Fibroblast of lung (primary cell): ENCODE results near the gene GRIK4. TPM values are rescaled to one million over a fixed set of nuclear protein-coding genes. Genes with fewer than 3 reads are reported as not detected.

Experiments
- DNase-seq, 2 donors: peaks; one replicate each; pipeline versions ENCODE4 v3.0.0 to v3.0.0-alpha.2; 2010; ENCODE audit warnings: low read depth in 2 of 2
- H2AFZ ChIP-seq: 2 replicates; pipeline ENCODE4 v1.5.1; 2012; ENCODE audit warnings: low read length, control low read depth, inconsistent platforms
- H3K27ac ChIP-seq: 2 replicates; pipeline ENCODE4 v1.5.1; 2011; ENCODE audit warnings: low read length, control low read depth; ENCODE audit not compliant: insufficient read depth
- H3K27me3 ChIP-seq: 2 replicates; pipeline ENCODE4 v1.5.1; 2011; ENCODE audit warnings: mild to moderate bottlenecking, low read length; ENCODE audit not compliant: control insufficient read depth, insufficient read depth
- H3K36me3 ChIP-seq: 2 replicates; pipeline ENCODE4 v1.5.1; 2011; ENCODE audit warnings: low read length; ENCODE audit not compliant: control insufficient read depth, insufficient read depth
- H3K4me1 ChIP-seq: 2 replicates; pipeline ENCODE4 v1.5.1; 2011; ENCODE audit warnings: low read length; ENCODE audit not compliant: control insufficient read depth, insufficient read depth; ENCODE audit errors: extremely low read depth
- H3K4me2 ChIP-seq: 2 replicates; pipeline ENCODE4 v1.5.1; 2011; ENCODE audit warnings: low read length, control low read depth; ENCODE audit not compliant: insufficient read depth; ENCODE audit errors: extremely low read depth
- H3K4me3 ChIP-seq, 4 experiments: fragments of 200-600 bp in 1 of 4; sonication (generic) in 1 of 4; replicated peaks in 1 of 4; 2 replicates each; pipeline ENCODE4 v1.5.1; 2011 to 2016; ENCODE audit warnings: low read length in 4 of 4, low read depth in 3 of 4, mild to moderate bottlenecking in 3 of 4, control low read depth in 2 of 4, inconsistent platforms in 1 of 4, mixed read lengths in 1 of 4; ENCODE audit not compliant: insufficient read depth in 1 of 4; ENCODE audit errors: control extremely low read depth in 1 of 4
- H3K79me2 ChIP-seq: 2 replicates; pipeline ENCODE4 v1.5.1; 2012; ENCODE audit warnings: mild to moderate bottlenecking, low read length, inconsistent platforms; ENCODE audit not compliant: control insufficient read depth, insufficient read depth
- H3K9ac ChIP-seq: 2 replicates; pipeline ENCODE4 v1.5.1; 2011; ENCODE audit warnings: mild to moderate bottlenecking, low read length, control low read depth; ENCODE audit not compliant: insufficient read depth
- H3K9me3 ChIP-seq: 2 replicates; pipeline ENCODE4 v1.5.1; 2012; ENCODE audit warnings: low read depth, low read length; ENCODE audit not compliant: control insufficient read depth, insufficient read depth
- H4K20me1 ChIP-seq: 2 replicates; pipeline ENCODE4 v1.5.1; 2011; ENCODE audit warnings: low read length; ENCODE audit not compliant: control insufficient read depth, insufficient read depth; ENCODE audit errors: extremely low read depth
- CTCF ChIP-seq, 2 donors: IDR thresholded peaks in 1 of 2; conservative IDR thresholded peaks in 1 of 2; 1 replicate in 1 of 2; 2 replicates in 1 of 2; pipeline ENCODE4 v1.5.1; 2011 to 2012; ENCODE audit warnings: low read length in 2 of 2, control low read depth in 1 of 2, inconsistent platforms in 1 of 2, low read depth in 1 of 2, mild to moderate bottlenecking in 1 of 2
- EZH2 ChIP-seq: IDR thresholded peaks from 2 replicates; pipeline ENCODE4 v1.5.1; 2012; ENCODE audit warnings: low read length, control low read depth, mild to moderate bottlenecking; ENCODE audit errors: missing control alignments
- polyA plus RNA-seq, 2 donors: library from polyadenylated mRNA; depleted of rRNA in 1 of 2; stranded (reverse) in 1 of 2; unstranded in 1 of 2; fragments of >200 nt; gene quantifications; 2 replicates each; pipeline ENCODE4 v1.2.1, GENCODE V29; 2011 to 2012; ENCODE audit warnings: missing spikeins in 1 of 2
- total RNA-seq: library from RNA; depleted of rRNA; stranded (reverse); fragments of >200 nt; gene quantifications from 2 replicates; pipeline ENCODE4 v1.2.1, GENCODE V29; 2014

The GRIK4 gene
- total and polyA plus RNA-seq, 2 donors (not counting 1 experiment from before 2014, with no cell fraction given): 0.17 to 1.5 TPM

DNA sequence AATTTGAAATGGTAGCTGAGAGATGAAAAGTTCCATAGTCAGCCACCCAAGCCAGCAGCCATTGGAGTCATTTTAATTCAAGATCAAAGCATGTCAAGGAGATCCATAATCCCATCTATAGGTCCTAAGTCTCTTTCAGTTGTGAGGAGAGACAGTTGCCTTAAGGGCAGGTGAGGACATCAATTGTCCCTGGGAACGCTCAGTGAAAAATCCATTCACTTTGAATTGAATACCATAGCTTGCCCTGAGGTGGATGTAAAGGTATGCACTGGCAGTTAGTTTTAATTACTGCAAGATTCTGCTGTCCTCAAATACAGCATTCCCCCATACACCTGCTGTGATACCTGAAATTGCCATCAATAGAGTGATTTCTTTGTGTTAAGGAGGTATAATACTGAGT, 487.0 kb downstream of the GRIK4 start:
- TF ChIP-seq CTCF (conservative IDR thresholded peaks at IDR 0.05 in 1 of 2, IDR thresholded peaks at IDR 0.05 in 1 of 2; ENCODE audit: low read depth in 1 of 2, low read length in 2 of 2) (no peak), EZH2 (no peak)
- Histone ChIP-seq H3K9ac (no peak overlapping the region), H3K4me3 (no peak overlapping the region), H4K20me1 (no peaks in the 10 kb centered on the region), H3K4me2 (no peak overlapping the region), H3K9me3 (no peaks in the 10 kb centered on the region), H3K79me2 (no peaks in the 10 kb centered on the region), H2AFZ (no peak overlapping the region), H3K4me1 (no peaks in the 10 kb centered on the region), H3K27me3 (no peaks in the 10 kb centered on the region), H3K27ac (no peak overlapping the region), H3K36me3 (no peaks in the 10 kb centered on the region)
- no peak for DNase-seq

DNA sequence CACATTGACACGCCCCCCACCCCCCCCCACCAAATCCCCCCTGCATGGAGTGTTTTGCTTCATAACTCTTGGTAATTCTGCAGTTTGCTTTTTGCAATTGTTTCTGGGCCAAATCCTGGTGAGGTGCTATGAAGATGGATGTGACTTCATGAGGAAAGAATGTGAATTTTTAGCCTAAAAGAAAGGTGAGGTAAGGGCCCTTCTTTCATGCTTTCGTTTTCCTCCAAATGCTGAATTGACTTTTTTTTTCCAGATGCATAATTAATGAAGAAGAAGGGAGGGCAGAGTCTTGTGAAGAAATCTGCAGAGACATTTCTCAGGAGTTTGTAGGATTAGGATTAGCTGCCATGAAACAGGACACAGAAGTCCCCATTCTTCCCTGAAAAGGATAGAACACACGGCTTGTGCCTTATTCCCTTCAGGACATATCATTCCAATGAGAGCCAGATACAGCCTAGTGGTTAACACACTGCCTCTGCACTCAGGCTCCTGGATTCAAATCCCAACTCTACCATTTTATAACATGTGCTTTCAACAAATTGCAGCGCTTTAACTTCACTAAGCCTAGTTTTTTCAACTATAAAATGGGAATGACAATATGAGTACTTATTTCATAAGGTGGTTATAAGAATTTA, 492.8 kb downstream of the GRIK4 start:
- H3K27ac ChIP-seq: no peak overlapping the region
- no peaks in the 10 kb centered on the region for H4K20me1 ChIP-seq
- H3K4me1 ChIP-seq: no peaks in the 10 kb centered on the region
- no peak overlapping the region for H3K4me3 ChIP-seq
- DNase-seq: no peak
- TF ChIP-seq EZH2: no peak
- TF ChIP-seq CTCF (conservative IDR thresholded peaks at IDR 0.05 in 1 of 2, IDR thresholded peaks at IDR 0.05 in 1 of 2; ENCODE audit: low read depth in 1 of 2, low read length in 2 of 2): no peak
- no peaks in the 10 kb centered on the region for H3K27me3 ChIP-seq
- no peak overlapping the region for H3K9ac ChIP-seq
- H3K79me2 ChIP-seq: no peaks in the 10 kb centered on the region
- H2AFZ ChIP-seq: no peak overlapping the region
- no peak overlapping the region for H3K4me2 ChIP-seq
- H3K36me3 ChIP-seq: no peaks in the 10 kb centered on the region
- H3K9me3 ChIP-seq: no peaks in the 10 kb centered on the region

DNA sequence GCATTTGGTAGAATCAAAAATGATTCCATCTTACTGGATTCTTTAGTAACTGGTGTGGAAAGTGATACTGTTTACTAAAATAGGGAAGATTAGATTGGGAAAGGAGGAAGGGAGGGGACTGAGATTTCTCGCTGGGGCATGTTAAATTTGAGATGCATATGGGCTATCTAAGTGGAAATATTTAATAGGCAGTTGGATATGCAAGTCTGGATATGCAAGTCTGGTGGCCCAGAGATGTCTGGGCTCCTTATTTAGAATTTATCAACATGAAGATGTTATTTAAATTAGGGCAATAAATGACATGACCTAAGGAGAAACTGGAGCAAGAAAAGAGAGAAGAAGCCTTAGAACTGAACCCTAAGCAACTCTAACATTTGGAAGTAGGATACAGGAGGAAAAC, 495.4 kb downstream of the GRIK4 start:
- TF ChIP-seq CTCF (conservative IDR thresholded peaks at IDR 0.05 in 1 of 2, IDR thresholded peaks at IDR 0.05 in 1 of 2; ENCODE audit: low read depth in 1 of 2, low read length in 2 of 2) (no peak), EZH2 (no peak)
- H3K4me1 ChIP-seq: no peaks in the 10 kb centered on the region
- H3K4me2 ChIP-seq: no peak overlapping the region
- DNase-seq: no peak
- no peak overlapping the region for H2AFZ ChIP-seq
- no peak overlapping the region for H3K9ac ChIP-seq
- no peaks in the 10 kb centered on the region for H4K20me1 ChIP-seq
- no peak overlapping the region for H3K4me3 ChIP-seq
- no peak overlapping the region for H3K27ac ChIP-seq
- H3K27me3 ChIP-seq: no peaks in the 10 kb centered on the region
- H3K9me3 ChIP-seq: no peaks in the 10 kb centered on the region
- no peaks in the 10 kb centered on the region for H3K36me3 ChIP-seq
- H3K79me2 ChIP-seq: no peaks in the 10 kb centered on the region
